Measurements from ENCODE around the gene SPRN. TPM values are rescaled to one million over a fixed set of nuclear protein-coding genes. Genes with fewer than 3 reads are reported as not detected.

SPRN gene
- total and polyA plus RNA-seq, 2 of the 4 experiments (the other 2 are of a cell fraction), result 0.36 to 2.3 TPM

DNA sequence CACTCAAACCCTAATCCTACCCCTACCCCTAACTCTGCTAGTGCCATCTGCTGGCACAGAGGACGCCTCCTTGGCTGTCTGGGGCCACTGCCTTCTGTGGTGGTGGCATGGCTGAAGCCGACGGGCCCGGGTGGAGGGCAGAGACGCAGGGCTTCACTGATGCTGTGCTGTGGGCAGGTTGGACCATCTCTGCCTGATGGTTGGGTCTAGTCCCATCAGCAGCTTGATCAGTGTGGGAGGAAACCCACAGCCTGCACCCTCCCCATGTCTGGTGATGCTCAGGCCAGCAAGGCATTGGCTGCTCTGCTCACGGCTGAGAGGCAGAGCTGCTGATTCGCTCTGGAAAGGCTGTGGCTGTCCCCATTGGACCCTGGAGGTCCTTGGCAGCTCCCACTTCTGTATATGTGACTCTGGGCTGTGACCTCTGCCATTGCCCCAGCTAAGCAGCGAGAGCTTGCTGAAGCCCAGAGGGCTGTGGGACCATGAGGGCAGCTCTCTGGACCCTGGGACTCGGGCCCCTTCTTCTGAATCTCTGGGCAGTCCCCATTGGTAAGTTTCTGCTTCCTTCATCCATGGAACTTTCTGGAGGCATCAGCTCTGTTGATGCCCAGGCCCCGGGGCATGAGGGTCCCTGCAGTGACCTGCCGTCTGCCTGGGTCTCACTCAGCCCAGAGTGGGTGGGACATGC lies 29.2 kb upstream of the SPRN start, which contains the start of gene SCART1:
TSS of gene SCART1 (plus strand) at position 430 of the 688 bp plus-strand sequence. CDS start at position 483, 53 bp downstream.
- Histone ChIP-seq H3K9me3 (ENCODE audit: control insufficient read depth, insufficient read depth, low read length) (peaks cover 1% of the 10 kb centered on the region; the same call in 1 of the 2 replicates), H3K14ac (replicated peaks; ENCODE audit: low read depth, low read length) (no peak within 1 kb of the TSS), H4K91ac (ENCODE audit: insufficient read depth, low read depth, low read length) (no peak within 1 kb of the TSS), H3K9me1 (ENCODE audit: insufficient read depth, low read length) (no peaks in the 10 kb centered on the region), H3K4me3 (ENCODE audit: insufficient read depth, low read depth, low read length) (no peak within 1 kb of the TSS), H3K18ac (ENCODE audit: low read depth, low read length) (no peak within 1 kb of the TSS), H3K36me3 (ENCODE audit: control insufficient read depth, insufficient read depth, low read length) (no peaks in the 10 kb centered on the region), H2AK5ac (ENCODE audit: low read depth, low read length) (no peak within 1 kb of the TSS), H4K5ac (ENCODE audit: low read depth, low read length) (no peak within 1 kb of the TSS), H3K27me3 (ENCODE audit: control insufficient read depth, insufficient read depth, low read length) (no peaks in the 10 kb centered on the region), H4K8ac (ENCODE audit: low read depth in 2 of 2, low read length in 2 of 2) (no peak within 1 kb of the TSS), H3K9ac (ENCODE audit: low read depth, low read length) (no peak within 1 kb of the TSS), H2BK5ac (ENCODE audit: low read depth, low read length, poor library complexity, severe bottlenecking) (no peak within 1 kb of the TSS), H3K4ac (ENCODE audit: low read depth, low read length) (no peak within 1 kb of the TSS), H2BK120ac (ENCODE audit: low read depth, low read length) (no peak within 1 kb of the TSS), H3K56ac (ENCODE audit: extremely low read depth, insufficient read depth, low read length) (no peak within 1 kb of the TSS), H3K23ac (ENCODE audit: low read depth, low read length) (no peak within 1 kb of the TSS), H2AK9ac (replicated peaks; ENCODE audit: low read depth, low read length, poor library complexity) (no peak within 1 kb of the TSS), H2BK20ac (ENCODE audit: low read depth, low read length) (no peak within 1 kb of the TSS), H2BK15ac (ENCODE audit: low read depth, low read length) (no peak within 1 kb of the TSS), H3K4me1 (ENCODE audit: control insufficient read depth, insufficient read depth, low read length) (no peaks in the 10 kb centered on the region), H2AFZ (replicated peaks; ENCODE audit: low read length, poor library complexity) (no peak within 1 kb of the TSS), H3K4me2 (ENCODE audit: low read depth, low read length) (no peak within 1 kb of the TSS), H4K20me1 (ENCODE audit: insufficient read depth, low read length) (no peaks in the 10 kb centered on the region), H3K27ac (ENCODE audit: insufficient read depth, low read length) (no peak within 1 kb of the TSS), H3K79me1 (ENCODE audit: low read depth in 1 of 2, low read length in 2 of 2) (no peaks in the 10 kb centered on the region)
- TF ChIP-seq RAD21 (IDR thresholded peaks at IDR 0.05; ENCODE audit: low read length) (no peak), BHLHE40 (IDR thresholded peaks at IDR 0.05; ENCODE audit: low read depth, low read length) (no peak), CEBPB (IDR thresholded peaks at IDR 0.05; ENCODE audit: low read depth, low read length) (no peak), MAZ (IDR thresholded peaks at IDR 0.05; ENCODE audit: borderline replicate concordance, low read depth, low read length) (no peak), SMC3 (IDR thresholded peaks at IDR 0.05; ENCODE audit: low read depth, low read length) (no peak), POLR2A (IDR thresholded peaks at IDR 0.05; ENCODE audit: low read depth, low read length) (no peak)
- TF ChIP-seq, protein P1, sequence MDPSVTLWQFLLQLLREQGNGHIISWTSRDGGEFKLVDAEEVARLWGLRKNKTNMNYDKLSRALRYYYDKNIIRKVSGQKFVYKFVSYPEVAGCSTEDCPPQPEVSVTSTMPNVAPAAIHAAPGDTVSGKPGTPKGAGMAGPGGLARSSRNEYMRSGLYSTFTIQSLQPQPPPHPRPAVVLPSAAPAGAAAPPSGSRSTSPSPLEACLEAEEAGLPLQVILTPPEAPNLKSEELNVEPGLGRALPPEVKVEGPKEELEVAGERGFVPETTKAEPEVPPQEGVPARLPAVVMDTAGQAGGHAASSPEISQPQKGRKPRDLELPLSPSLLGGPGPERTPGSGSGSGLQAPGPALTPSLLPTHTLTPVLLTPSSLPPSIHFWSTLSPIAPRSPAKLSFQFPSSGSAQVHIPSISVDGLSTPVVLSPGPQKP (IDR thresholded peaks at IDR 0.05; ENCODE audit: borderline replicate concordance, low read depth, low read length), result no peak
- TF ChIP-seq, protein P2, sequence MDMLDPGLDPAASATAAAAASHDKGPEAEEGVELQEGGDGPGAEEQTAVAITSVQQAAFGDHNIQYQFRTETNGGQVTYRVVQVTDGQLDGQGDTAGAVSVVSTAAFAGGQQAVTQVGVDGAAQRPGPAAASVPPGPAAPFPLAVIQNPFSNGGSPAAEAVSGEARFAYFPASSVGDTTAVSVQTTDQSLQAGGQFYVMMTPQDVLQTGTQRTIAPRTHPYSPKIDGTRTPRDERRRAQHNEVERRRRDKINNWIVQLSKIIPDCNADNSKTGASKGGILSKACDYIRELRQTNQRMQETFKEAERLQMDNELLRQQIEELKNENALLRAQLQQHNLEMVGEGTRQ (IDR thresholded peaks at IDR 0.05; ENCODE audit: low read depth, low read length), result no peak
- TF ChIP-seq, protein P3, sequence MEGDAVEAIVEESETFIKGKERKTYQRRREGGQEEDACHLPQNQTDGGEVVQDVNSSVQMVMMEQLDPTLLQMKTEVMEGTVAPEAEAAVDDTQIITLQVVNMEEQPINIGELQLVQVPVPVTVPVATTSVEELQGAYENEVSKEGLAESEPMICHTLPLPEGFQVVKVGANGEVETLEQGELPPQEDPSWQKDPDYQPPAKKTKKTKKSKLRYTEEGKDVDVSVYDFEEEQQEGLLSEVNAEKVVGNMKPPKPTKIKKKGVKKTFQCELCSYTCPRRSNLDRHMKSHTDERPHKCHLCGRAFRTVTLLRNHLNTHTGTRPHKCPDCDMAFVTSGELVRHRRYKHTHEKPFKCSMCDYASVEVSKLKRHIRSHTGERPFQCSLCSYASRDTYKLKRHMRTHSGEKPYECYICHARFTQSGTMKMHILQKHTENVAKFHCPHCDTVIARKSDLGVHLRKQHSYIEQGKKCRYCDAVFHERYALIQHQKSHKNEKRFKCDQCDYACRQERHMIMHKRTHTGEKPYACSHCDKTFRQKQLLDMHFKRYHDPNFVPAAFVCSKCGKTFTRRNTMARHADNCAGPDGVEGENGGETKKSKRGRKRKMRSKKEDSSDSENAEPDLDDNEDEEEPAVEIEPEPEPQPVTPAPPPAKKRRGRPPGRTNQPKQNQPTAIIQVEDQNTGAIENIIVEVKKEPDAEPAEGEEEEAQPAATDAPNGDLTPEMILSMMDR (conservative IDR thresholded peaks at IDR 0.05; ENCODE audit: low read depth, low read length), result no peak
- DNase-seq, result no peak
- intact Hi-C loops (cut with micrococcal nuclease), result no loop called here
- in situ Hi-C loops (cut with MboI; ENCODE audit: low sequenced_read_pairs), result no loop called here
- 67% methylated on average over 3 of the region's 11 CpGs; no CpG with 5 or more reads in 1 of the 2 experiments for WGBS, 2 experiments (ENCODE audit: extremely low coverage in 2 of 2, insufficient read length in 1 of 2)
- no TSS peak for BruUV-seq (replicated peaks)
- ChIA-PET POLR2A (ENCODE audit: unreplicated experiment) (no interaction called here), CTCF (no interaction called here)
- dilution Hi-C loops (cut with HindIII; ENCODE audit: low sequenced_read_pairs, unreplicated experiment), result no loop called here
- no peak for ATAC-seq (ENCODE audit: low read depth)

Data from IMR-90 (cell line).